Ishikawa (cell line): Measurements from ENCODE around the gene PLCL2.

ENCODE experiments used
- CREB1 ChIP-seq: IDR thresholded peaks from 2 replicates; pipeline ENCODE4 v1.6.1; 2012; ENCODE audit warnings: low read depth
- EGR1 ChIP-seq: IDR thresholded peaks from 2 replicates; pipeline ENCODE4 v1.6.1; 2012
- EP300 ChIP-seq: IDR thresholded peaks from 2 replicates; pipeline ENCODE4 v1.6.1; 2012; ENCODE audit warnings: borderline replicate concordance
- REST ChIP-seq: IDR thresholded peaks from 2 replicates; pipeline ENCODE4 v1.6.1; 2012; ENCODE audit warnings: low read depth, mild to moderate bottlenecking
- YY1 ChIP-seq: IDR thresholded peaks from 2 replicates; pipeline ENCODE4 v1.6.1; 2012; ENCODE audit warnings: low read depth

GRCh38 chr3:17007284-17007683 lies 122.5 kb downstream of the PLCL2 start:
- TF ChIP-seq EP300 (no peak), YY1 (no peak), REST (no peak), EGR1 (no peak), CREB1 (no peak)
